NCI-H1694 treated with DMSO at 0.1 percent for 48 hours (cell line): Measurements from ENCODE around the gene SMARCAD1.
"Not testable (repeated sequence)": the region's sequence is repeated elsewhere in the genome, so short reads cannot be mapped to it uniquely, and the experiment has no call there.

Experiments used
- DNase-seq: peaks from one replicate; lab custom pipeline; 2025; lab: John Stamatoyannopoulos, UW

Gene SMARCAD1

DNA sequence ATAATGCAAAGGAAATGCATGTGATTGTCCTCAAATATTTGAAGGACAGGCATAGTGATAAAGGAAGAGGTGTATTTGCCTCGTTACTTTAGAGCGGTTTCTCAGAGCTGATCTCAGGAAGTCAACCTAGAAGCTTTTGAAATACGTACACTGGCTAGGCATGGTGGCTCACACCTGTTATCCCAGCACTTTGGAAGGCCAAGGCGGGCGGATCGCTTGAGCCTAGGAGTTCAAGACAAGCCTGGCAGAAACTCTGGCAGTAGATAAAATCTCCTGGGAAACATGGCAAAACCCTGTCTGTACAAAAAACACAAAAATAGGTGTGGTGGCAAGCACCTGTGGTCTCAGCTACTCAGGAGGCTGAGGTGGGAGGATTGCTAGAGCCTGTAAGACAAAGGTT is 24.9 kb downstream of the SMARCAD1 start:
- no peak for DNase-seq

DNA sequence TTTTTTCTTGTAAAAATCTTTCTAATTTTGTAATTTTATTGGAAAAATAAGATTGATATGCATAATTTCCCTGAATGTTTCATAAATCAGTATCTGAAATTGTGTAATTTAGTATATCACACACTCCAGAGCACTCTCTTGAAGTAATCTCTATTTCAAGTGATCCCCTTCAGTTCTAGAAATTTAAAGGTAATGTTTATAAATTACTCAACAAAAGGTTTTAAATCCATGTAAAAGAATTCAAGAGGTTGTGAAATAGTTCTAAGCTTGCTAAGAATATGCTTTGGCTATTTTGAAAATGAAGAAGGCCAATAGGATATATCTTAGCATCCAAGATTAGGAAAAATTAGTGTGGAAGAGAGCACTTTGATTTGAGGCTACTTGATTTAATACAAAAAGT is 28.2 kb downstream of the SMARCAD1 start:
- DNase-seq, result no peak

GRCh38 chr4:94237271-94237670 is 29.6 kb downstream of the SMARCAD1 start:
- no peak for DNase-seq

- no peak for DNase-seq
Observed at GRCh38 chr4:94238160-94238559, 30.5 kb downstream of the SMARCAD1 start.

DNA sequence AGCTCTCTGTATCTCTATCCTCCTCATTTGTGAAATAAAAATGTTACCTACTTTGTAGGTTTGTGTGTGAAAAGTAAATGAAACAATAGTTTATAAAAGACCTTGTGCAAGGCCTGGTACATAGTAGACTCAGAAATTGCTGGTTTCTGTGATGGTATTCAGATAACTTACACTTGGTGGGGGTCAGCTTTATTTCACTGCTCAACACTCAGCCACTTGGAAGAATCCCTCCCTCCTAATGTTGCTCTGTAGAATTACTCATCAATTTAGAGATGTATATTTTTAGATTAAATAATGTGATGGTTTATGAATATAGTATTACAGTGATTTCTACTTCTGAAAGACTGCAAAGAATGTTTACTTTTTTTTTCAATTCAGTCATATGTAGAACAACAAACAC is 32.7 kb downstream of the SMARCAD1 start:
- DNase-seq, result no peak

- DNase-seq, result no peak
Observed at GRCh38 chr4:94244087-94244828, 36.6 kb downstream of the SMARCAD1 start.

DNA sequence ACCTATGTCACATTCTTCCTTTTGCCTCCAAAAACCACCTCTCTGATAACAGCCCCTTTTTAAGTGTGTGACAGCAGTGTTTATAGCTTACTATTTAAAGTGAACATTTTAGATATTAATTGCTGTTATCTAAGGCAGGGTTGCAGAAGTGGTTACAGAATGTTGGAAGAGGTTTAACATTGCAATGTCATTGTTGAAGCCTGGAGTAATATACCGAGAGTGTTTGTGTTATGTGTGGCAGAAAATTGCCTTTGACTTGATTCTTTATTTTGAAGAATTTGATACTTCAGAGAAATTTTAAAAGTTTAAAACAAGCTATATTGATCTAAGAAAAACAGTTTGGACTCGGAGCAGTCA is 37.1 kb downstream of the SMARCAD1 start:
- no peak for DNase-seq

DNA sequence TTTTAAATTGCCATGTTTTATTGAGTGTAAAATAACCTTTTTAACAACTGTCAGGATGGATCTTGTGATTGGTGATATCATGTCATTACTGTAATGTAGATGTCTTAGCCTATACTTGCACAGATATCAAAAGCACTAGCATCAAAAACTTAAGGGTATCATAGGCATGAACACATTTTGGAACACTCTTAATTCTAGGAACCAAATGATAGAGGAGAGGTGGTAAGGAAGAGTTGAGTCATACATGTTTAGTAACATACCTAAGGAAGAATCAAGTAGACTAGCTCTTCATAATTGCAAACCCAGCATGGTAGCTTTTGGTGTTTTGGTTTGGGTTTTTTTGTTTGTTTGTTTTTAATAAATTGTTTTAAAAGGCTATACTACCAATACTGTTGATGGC is 43.4 kb downstream of the SMARCAD1 start:
- DNase-seq, result no peak

GRCh38 chr4:94253036-94253435 is 45.4 kb downstream of the SMARCAD1 start:
- DNase-seq, result no peak

GRCh38 chr4:94256144-94256783 is 48.6 kb downstream of the SMARCAD1 start:
- no peak for DNase-seq

GRCh38 chr4:94256828-94257227 is 49.2 kb downstream of the SMARCAD1 start:
- DNase-seq, result no peak

- no peak for DNase-seq
Observed at GRCh38 chr4:94262163-94263016, 54.7 kb downstream of the SMARCAD1 start.

DNA sequence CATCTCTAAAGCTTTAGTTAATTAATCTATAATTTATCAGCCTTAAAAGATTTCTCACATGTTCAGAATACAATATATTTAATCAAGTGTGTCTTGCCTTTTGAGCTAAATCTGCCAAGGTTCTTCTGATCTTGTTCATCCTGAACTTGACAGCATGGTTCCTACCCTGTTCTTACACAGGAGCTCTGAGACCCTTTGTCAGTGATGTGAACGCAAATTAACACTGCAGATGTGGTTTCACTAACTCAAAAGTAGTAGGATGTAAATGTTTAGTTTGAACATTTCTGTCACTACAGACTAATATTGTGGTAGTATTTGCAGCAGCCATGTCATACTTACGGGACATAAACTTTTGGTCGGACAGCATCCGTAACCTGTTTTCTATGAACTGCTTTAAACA is 59.4 kb downstream of the SMARCAD1 start:
- no peak for DNase-seq

- no peak for DNase-seq
Observed at GRCh38 chr4:94271248-94271647, 63.6 kb downstream of the SMARCAD1 start.

DNA sequence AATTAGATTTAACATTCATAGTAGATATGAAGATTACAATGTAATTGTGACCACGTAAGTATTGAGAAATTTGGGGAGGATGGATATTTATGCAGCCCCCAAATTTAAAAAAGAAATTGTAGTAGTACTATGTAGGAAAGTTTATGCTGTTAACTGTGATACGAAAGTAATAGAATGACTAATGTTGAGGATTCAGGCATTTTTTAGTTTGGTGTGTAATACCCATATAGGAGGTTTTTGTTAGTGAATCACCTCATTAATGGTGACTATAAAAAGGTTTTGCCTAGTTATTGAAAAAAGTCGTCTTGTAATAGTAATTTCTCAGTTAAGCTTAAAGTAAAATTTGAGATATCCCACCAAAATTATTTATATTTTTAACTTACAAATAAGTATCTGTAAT is 67.2 kb downstream of the SMARCAD1 start:
- no peak for DNase-seq

GRCh38 chr4:94276204-94276603 is 68.5 kb downstream of the SMARCAD1 start:
- DNase-seq, result no peak

DNA sequence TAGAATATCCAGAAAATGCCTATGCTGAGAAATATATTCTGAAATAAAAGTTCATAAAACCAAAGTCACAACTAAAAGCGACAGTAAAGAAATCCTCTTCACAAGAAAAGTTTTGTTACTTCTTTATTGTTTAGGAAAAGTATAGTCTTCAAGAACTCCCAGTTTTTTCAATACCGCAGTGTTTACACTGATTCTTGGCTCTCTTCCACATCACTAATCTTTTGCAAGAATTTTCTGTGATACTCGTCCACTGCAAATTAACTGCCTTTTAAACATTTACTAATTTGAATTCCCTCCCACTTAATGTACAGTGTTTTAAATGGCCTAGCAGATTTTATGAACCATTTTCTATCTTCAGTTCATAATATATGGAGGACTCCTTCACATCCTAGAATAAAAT is 69.9 kb downstream of the SMARCAD1 start:
- no peak for DNase-seq

GRCh38 chr4:94278781-94279180 is 71.1 kb downstream of the SMARCAD1 start:
- DNase-seq, result no peak

GRCh38 chr4:94284889-94285288 is 77.2 kb downstream of the SMARCAD1 start:
- DNase-seq, result no peak

DNA sequence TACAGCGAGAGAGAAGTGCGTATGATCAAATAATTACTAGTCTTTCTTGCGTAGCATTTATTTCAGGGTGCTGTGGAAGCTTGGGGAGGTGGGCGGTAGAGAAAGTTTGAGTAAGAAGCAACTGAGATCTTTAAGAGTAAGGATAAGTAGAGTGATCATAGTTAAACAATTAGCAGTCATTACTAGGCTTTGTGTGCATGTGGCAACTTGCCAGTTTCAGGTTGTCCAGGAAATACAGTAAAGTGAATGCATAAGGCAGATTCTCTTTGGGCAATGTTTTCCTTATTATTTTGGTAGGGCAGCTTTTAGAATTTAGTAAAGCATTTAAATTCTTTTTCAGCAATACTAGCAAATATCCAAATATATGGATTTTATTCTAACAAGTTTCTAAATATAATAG is 78.0 kb downstream of the SMARCAD1 start:
- no peak for DNase-seq

- DNase-seq, result no peak
Observed at GRCh38 chr4:94290245-94290644, 82.6 kb downstream of the SMARCAD1 start.

GRCh38 chr4:94293981-94294380 is 86.3 kb downstream of the SMARCAD1 start:
- not testable (repeated sequence) for DNase-seq

DNA sequence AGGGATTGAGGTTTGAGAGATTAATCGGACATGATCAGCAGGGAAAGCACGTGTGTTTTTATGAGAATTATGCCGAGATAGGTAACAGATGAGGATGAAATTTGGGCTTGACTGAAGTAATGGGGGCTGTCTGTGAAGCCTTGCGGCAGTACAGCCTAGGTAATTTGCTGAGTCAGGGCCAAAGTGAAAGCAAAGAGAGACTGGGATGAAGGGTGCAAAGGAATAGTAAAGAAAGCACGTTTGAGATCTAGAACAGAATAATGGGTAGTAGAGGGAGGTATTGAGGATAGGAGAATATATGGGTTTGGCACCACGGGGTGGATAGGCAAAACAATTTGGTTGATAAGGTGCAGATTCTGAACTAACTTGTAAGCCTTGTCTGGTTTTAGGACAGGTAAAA is 87.8 kb downstream of the SMARCAD1 start:
- not testable (repeated sequence) for DNase-seq
